ENCODE data around the gene SCART1.
"Not testable (repeated sequence)": the region's sequence is repeated elsewhere in the genome, so short reads cannot be mapped to it uniquely, and the experiment has no call there.

SCART1 gene

GRCh38 chr10:133457100-133457841 is 3.5 kb downstream of the SCART1 start:
- DNase-seq: no peak

DNA sequence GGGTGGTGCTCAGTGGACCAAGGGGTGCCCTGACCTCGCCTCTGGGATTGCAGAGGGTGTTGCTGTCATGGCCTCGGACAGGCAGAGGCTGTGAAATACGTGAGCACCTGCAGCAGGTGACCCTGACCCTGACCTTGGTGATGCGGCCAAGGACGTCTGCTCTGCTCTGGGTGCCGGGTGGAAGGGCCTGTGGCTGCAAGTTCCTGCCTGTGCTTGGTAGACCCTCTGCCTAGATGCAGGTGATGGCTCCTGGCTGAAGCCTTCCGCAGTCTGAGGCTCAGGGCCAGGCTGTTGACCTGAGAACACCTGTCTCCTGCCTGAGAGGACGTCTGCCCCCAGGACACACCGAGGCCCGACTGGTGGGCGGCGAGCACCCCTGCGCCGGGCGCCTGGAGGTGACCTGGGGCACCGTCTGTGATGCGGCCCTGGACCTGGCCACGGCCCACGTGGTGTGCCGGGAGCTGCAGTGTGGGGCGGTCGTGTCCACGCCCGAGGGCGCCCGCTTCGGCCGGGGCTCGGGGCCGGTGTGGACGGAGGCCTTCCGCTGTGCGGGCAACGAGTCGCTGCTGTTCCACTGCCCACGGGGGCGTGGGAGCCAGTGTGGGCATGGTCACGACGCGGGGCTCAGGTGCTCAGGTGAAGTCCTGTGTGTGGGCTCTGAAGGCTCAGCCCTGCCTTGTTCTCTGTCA is 4.4 kb downstream of the SCART1 start:
- DNase-seq: no peak

DNA sequence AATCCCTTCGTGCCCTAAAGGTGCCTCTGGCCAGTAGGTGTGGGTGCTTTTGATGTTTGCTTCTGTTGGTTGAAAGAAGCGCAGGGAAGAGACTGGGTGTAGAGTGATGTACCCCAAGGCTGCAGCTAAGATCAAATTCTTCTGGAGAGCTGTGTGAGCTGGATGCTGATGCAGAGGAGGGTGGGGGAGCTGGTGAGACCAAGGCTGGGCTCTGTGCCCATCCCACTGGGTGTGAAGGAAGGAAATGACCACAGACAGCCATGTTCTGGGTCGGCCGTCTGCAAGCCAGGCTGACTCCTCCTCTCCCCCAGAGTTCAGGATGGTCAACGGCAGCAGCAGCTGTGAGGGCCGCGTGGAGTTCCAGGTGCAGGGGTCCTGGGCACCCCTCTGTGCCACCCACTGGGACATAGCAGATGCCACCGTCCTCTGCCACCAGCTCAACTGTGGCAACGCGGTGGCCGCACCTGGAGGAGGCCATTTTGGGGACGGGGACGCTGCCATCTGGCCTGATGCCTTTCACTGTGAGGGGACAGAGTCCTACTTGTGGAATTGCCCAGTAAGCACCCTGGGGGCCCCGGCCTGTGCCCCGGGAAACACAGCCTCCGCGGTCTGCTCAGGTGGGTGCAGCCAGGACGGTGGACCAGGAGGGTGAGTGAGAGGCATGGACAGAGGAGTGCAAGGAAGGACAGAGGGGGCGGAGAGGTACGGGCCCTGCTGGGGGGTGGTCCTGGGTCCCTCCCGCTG is 5.1 kb downstream of the SCART1 start:
- DNase-seq: no peak

- no peak for DNase-seq
Observed at GRCh38 chr10:133459454-133460207, 5.9 kb downstream of the SCART1 start.

DNA sequence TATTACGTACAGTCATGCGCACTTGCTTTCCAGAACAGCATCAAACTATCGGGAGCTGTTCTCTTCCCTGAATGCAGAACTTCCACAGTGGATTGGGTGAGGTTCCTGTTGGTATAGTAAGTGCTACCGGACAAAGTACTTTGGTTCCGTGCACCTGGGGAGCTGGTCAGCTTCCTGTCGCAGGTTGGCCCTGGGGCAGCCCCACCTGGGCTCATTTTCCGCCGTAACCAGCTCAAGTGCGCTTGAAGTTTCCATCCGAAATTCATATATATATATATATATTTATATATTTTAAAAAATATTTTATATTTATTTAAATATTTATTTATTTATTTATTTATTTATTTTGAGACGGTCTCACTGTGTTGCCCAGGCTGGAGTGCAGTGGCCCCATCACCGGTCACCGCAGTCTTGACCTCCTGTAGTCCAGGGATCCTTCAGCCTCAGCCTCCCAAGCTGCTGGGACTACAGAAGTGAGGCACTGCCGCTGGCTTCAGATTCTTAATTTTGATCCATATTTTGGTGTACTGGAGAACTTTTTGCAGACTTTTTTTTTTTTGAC is 6.5 kb downstream of the SCART1 start:
- no peak for DNase-seq

DNA sequence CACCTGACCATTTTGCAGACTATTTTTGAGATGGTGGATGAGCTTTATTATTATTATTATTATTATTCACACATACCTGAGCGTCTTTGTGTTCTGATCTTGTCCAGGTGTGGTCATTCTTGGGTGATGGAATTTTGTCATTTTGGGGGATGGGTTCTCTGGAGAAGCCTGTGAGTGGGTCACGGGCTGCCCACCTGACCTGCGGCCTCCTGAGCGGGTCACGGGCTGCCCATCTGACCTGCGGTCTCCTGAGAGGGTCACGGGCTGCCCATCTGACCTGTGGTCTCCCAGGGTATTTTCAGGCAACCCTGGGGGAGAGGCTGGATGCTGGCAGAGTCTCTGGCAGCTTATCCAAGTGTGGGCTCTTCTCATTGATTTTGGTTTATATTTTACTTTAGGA is 7.3 kb downstream of the SCART1 start:
- DNase-seq: no peak

DNA sequence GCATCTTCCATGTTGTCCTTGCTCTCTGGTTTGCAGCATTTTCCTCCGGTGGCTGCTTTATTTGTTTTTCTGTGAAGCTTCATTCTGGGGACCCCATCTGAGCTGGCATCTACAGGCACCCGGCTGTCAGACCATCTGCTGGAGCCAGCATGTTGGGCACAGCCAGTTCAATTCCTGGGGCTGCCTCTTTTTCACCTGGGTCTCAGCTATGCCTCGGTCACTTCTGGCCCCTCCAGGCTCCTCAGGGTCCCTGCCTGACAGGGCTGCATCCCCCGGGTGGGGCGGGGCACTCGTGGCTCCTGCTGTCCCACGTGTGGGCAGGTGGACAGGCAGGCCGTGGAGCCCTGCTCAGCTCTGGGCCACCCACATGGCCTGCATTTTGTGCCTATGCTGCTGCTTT is 8.1 kb downstream of the SCART1 start:
- no peak for DNase-seq

- no peak for DNase-seq
Observed at GRCh38 chr10:133462512-133463305, 9.0 kb downstream of the SCART1 start.

- no peak for DNase-seq
Observed at GRCh38 chr10:133464582-133465031, 10.9 kb downstream of the SCART1 start.

- no peak for DNase-seq
Observed at GRCh38 chr10:133465191-133465949, 11.6 kb downstream of the SCART1 start.

DNA sequence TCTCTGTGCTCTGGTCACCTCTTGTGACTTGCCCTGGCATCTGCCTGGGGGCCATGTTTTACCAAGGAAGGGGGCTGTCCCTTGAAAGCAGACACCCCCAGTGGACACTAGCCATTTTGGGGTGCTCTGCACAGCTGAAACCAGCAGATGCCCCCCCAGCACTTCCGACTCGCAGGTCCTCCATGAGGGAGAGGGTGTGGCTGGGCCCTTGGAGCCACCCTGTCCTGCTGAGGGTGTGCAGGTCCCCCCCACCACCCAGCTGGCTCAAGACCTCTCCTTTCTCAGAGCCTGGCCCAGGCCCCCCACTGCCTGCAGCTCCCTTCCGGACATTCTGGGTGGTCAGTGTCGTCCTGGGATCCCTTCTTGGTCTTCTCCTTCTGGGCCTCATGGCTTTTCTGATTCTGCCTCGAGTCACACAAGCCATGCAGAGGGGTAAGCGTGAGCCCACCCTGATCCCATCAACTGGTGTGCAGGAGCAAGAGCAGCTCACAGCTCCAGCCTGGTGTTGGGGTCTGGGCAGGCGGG is 12.3 kb downstream of the SCART1 start:
- DNase-seq: no peak

DNA sequence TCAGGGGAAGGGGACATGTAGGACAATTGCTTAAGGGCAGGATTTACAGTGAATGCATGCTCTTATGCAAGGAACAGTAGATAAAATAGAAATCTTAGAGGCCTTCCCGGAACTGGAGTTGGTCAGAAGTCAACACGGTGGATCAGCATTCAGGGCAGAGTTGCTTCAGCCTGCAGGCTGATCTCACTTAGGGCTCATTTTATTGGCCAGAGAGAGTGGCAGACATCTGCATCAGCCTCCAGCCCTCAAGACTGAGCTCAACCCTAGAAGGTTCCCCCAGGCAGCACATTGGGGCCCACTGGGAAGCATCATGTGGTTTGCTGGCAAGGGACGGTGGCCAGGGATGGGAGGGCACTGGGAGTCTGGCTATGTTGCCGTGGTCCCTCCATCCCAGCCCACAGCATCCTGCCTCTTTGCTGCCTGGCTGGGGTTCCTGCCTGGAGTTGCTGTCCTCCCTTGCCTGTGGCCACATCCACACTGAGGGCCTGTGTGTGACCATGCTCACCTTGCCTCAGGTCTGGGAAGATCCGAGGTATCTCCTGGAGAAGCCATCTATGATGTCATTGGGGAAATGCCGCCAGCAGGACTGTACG is 13.0 kb downstream of the SCART1 start:
- no peak for DNase-seq

DNA sequence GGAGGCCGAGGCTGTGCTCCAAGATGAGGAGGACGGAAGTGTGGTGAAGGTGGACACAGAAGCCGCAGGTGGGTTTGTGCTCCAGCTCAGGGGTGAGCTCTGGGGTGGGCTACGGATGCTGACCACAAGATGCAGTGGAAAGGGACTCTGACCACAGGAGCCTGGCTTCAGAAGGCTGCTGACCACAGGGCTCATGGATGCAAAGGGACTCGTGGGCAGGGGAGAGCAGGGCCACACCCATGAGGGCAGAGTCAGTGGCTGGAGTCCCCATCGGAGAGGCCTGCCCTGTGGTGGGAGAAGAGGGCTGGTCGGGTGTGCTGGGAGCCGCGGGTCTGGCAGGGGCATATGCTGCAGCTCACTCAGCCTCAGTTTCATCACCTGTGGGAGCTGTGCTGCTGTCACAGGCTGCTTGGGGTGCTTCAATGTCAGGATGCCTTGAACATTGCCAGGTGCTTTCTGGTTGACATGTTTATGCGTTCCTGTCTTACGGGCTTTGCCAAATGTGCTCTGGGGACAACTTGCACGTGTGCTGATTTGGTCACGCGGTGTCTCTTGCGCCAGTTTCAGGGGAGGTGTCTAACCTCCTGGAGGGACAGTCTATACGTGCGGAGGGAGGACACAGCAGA is 13.7 kb downstream of the SCART1 start:
- no peak for DNase-seq

- not testable (repeated sequence) for DNase-seq
Observed at GRCh38 chr10:133469205-133469604, 15.5 kb downstream of the SCART1 start.

- no peak for DNase-seq
Observed at GRCh38 chr10:133471300-133472109, 17.8 kb downstream of the SCART1 start.

DNA sequence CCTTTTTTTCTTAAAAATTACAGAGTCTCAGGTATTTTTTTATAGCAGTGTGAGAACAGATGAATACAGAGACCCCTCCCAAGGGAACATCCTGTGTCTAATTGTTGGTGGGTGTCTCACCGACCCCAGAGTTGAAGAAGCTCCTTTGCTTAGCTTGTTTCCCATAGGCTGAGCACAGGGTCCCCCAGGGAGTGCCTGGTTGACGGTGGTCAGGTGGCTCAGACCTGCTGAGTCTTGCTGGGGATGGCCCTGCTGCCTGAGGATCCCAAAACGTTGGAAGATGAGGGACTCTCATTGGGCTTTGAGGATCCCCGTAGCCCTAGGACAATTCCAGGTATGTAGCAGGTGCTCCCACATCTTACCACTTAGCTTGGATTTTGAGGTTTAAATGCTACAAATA is 19.5 kb downstream of the SCART1 start:
- DNase-seq: no peak

- no peak for DNase-seq
Observed at GRCh38 chr10:133474027-133474426, 20.3 kb downstream of the SCART1 start.

GRCh38 chr10:133474665-133475424 is 21.1 kb downstream of the SCART1 start:
- no peak for DNase-seq

Measured in HCEC 1CT (cell line).